Right kidney (tissue), 1 donor: Measurements from ENCODE around the gene TCF3.
"Not testable (repeated sequence)": the region's sequence is repeated elsewhere in the genome, so short reads cannot be mapped to it uniquely, and the experiment has no call there.

ENCODE experiments used
- DNase-seq: peaks from one replicate; pipeline ENCODE4 v3.0.0-alpha.2; 2016

TCF3 gene

DNA sequence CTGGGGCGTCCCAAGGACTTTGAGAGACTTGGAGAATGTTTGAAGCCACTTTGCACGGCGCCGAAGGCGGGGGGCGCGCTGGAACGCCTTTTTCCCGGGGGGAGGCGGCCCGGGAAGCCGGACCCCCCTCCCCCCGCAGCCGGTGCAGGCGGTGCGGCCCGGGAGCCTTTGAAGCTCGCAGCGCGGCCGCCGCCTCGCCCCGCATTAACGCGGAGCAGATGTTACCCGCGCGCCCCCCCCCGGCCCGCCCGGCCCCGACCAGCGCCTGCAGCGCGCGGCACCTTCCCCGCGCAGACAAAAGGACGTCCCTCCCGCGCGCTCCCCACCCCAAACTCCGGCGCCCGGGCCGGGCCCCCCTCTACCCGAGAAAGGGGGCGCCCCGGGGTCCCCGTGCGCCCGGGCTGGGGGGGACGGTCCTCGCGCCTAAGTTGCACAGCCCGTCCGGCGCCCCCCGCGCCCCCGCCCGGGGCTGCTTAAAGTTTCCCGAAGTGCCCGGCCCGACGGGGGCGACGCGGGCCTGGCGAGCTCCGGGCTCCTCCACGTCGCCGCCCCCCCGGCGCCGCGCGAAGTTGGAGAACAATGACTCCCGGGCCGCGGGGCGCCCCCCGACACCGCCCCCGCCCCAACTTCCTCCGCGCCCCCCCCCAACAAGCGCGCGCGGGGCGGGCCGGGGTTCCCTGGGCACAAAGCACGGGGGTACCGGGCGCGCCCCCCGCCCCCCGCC lies 685 bp downstream of the TCF3 start:
- DNase-seq: peak; percentile 81

DNA sequence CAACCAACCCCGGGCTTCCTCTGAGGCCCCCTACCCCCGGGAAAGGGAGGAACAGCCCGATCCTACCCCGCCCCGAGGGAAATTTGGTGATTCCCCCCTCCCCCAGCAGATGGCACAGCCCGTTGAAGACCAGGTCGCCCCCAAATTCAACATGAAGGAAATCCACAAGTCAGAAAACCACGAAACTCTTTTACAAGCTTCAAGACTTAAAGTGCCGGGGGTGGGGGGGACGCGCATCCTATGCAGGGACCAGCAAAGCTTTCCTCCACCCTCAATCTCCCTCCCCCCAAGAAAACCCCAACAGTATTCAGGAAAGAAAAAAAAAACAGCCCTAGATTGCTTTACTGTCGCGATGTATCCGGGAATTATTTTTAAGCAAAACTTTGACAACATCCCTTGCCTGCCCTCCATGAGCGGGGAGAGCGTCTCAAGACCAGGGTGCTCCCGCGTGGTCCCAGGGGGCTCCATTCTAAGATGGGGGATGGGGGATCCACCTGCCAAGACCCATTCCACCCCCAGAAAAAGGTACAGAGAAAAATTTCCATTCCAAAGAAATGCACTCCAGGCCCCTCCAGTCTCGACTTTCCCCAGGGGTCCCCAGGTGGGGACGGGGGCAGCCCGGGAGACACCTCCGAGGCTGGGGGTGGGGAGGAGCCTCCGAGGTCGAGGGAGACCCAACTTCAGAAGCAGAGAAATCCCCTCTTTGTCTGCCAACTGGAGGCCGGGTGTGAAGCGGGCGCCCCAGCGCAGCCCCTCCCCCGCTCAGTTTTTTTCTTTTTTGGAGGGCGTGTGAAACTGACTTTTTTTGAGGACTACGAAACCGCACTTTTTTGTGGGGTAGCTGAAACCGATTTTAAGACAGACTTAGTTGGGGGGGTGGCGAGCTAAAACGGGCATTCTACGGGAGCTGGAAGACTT lies 1.5 kb downstream of the TCF3 start:
- DNase-seq: no peak

DNA sequence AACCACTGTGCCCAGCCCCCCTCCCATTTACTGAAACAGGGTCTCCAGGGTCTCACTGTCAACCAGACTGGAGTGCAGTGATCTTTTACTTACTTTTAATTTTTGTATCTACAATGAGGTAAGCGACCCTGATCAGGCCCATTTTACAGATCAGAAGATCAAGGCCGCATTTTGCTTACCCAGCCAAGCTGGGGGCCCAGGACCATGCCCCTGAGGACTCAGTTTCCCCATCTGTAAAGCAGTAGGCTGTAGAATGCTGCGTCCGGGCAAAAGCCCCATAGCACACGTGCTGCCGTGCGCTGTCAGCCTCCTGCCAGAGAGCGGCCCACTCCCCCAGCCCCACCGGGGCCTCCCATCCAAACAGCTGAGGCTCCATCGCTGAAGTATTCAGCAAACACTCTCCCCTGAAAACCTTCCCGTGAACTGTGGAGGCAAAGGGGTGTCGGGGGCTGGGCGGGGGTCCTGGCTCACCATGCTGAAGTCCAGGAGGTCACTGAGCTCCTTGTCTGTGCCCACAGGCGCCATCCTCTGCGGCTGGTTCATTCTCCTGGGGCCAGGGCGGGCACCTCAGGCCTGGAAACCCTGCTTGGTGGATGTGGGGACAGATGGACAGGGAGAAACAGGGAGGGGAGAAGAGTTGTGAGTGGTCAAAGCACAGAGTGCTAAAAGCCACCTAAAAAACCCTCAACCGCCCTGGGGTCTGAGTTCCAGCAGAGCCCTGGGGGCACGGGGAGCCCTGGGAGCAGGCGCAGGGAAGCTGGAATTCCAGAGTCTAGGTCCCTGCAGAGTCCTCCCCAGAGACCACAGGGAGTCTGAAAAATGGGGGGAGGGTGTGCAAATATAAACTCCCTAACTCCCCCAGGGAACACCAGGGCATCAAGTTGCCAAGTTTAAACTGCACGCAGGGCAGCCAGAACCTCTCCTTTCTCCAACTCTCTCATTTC lies 2.4 kb downstream of the TCF3 start:
- no peak for DNase-seq

DNA sequence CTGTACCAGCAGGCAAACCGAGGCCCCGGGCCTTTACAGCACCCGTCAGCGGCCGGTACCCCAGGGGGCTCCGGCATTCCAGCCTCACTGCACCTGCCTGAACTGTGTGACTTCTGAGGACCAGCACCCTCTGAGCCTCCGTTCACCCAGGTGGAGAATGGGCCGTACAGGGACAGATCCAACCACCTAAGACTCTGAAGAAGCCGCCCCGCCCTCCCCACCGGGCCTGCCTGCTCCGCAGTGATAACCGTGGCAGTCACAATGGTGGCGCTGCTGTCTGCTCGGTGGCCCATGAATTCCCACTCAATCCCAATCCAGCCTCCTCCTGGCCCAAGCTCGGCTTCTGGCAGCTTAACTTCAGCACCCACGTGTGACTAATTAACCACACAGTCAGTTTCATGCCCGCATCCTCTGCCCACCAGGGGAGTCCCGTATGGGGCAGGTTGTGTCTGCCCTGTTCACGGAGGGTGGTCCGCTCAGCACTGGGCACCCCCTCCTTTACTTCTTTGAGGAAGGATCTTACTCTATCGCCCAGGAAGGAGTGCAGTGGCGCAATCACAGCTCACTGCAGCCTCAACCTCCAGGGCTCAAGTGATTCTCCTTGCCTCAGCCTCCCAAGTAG lies 3.4 kb downstream of the TCF3 start:
- no peak for DNase-seq

DNA sequence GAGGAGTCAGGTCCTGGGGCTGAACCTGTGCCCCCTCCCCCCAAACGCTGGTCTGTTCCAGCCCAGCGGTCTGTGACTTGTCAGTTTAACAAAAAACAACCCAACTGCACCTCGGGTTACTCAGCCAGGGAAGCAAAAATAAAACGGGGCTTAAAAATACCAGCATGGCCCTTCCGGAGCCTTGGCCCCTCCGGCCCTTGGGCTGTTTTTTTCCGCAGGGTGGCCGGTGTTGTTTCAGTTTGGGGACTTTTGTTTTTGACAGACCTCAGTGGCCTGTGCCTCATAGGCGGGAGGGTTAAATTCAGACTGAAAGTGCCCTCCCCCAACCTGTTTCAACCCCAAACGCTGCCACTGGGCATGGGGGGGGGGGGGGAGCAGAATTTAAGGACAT lies 4.0 kb downstream of the TCF3 start:
- DNase-seq: no peak

DNA sequence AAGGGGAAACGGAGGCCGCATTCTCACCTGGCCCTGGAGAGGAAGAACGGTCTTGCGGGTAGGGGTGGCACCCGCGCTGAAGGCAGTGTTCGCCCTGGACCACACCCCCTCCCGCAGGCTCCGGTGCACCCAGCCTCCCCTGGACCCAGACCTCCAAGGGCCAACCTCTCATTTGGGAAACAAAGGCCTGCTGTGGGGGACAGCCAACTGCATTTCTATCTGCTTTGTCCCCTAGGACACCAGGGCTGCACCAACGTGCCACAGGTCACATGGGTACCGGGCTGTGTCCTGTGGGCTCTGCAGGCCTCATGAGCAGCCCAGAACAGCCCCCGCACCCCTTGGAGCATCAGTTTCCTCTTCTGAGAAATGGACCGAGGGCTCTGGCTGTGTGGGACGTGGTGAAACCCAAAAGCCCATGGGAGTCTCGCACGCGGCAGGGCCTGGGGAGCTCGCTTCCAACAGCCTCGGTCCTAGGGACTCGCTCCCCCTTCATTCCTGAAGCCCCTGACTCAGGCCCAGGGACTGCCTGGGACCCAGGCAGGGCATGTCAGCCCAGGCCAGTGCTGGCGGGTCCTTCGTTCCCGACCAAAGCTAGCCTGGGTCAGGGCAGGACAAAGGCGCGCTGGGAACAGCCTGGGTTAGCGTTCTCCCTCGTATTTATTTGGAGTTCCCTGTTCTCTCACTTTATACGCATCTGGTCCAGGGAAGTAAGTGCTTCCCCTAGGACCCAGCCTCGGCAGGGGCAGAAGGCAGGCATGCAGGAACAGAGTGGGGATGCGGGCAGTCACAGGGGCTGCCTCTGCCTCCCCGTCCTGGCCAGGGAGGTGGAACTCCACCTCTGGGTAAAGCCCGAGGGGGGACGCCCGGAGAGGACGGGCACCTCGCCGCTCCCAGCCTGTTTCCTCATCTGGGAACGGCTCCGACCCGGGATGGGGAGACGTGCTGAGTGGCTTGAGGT lies 4.6 kb downstream of the TCF3 start:
- DNase-seq: no peak

DNA sequence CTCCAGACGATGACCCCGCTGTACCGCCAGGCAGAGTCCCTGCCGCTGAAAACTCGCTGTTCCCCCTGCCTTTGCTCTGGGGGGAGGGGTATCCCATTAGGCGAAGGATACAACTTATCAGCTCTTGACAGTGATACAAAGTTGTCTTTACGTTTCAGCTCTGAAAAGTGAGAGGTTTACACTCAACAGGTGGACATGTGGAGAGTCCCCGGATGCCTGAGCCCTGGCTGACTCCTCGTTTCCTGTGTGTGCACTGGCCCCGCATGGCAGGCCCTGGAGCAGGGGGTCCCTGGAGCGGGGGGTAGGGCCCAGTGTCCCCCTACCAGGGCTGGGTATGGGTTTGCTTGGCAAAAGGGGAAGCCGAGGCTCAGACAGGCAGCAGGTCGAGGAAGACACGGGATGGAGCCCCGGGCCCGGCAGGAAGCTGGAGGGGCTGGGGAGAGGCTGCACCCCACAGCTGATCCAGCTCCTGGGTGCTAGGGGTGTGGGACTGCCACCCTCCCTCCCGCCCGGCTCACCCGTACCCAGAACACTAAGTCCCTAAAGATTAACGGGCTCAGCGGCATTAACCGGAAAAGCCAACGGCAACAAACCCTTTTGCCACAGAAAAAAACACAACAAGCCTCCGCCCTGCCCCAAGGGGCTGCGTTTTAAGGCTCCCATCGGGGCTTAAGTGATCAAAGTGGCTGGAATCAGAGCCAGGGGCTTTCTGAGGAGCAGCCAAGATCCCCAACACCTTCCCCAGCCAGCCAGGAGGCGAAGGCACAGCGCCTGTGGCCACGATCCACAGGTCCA lies 5.6 kb downstream of the TCF3 start:
- DNase-seq: no peak

DNA sequence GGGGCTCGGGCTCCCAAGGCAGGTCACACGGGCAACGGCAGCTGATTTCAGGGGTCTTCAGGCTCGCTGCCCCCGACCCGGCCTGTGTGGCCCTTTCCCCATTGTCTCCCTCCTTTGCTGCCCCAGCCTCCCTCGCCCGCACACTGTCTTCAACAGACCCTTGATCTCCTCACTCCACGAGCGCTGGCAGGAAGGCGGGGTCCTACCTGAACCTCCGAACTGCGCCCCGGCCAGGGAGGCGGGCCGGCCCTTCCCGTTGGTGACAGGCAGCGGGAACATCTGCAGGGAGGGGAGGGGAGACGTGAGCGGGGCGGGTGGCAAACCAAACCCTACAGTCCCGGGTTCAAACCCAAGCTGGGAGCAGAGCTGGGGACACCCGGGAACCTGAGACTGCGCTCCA lies 6.3 kb downstream of the TCF3 start:
- DNase-seq: no peak

DNA sequence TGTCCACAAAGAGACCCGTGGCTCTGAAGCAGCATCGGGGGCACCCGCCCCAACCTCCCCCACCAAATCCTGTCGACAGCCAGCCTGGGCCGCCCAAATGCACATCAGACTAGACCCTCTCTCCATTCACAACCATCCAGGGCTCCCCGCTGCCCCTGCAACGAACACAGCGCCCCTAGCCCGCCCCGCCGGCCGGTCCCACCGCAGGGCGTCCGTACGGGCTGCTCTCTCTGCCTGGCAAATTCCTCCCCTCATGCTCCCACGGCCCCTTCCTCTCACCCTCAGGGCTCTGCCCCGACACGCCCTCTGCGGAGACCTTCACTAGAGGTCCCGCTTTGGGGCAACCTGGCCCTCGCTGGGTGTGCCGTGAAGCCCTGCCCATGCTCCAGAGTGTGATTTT lies 7.1 kb downstream of the TCF3 start:
- DNase-seq: no peak

DNA sequence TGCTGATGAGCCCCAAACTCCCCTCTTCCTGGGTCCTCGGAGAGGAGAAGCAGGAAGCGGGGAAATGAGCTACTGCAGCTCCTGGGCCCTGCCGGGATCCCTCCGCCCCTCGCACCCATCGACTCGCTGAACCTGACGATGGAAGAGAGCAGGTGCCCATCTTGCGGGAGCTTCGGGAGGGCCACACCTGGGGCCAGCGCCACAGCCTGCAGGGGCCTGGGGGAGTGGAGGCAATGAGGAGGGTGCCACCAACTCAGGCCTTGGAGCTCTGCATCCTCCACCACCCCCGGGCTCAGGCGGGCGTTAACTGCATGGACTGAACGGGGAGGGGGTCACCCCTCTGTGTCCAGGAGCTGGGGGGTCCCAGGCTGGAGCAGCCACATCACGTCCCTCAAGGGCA lies 8.3 kb downstream of the TCF3 start:
- no peak for DNase-seq

DNA sequence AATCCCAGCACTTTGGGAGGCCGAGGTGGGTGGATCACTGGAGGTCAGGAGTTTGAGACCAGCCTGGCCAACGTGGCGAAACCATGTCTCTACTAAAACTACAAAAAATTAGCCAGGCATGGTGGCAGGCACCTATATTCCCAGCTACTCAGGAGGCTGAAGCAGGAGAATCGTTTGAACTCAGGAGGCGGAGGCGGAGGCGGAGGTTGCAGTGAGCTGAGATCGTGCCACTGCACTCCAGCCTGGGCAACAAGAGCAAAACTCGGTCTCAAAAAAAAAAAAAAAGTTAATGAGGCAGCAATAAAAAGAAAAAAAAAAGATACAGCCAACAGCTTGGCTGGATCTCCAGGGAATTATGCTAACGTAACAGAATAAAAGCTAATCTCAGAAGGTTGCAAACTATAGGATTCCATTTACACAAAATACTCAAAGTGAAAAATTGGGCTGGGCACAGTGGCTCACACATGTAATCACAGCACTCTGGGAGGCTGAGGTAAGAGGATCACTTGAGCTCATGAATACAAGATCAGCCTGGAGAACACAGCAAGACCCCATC lies 11.4 kb downstream of the TCF3 start:
- DNase-seq: not testable (repeated sequence)

DNA sequence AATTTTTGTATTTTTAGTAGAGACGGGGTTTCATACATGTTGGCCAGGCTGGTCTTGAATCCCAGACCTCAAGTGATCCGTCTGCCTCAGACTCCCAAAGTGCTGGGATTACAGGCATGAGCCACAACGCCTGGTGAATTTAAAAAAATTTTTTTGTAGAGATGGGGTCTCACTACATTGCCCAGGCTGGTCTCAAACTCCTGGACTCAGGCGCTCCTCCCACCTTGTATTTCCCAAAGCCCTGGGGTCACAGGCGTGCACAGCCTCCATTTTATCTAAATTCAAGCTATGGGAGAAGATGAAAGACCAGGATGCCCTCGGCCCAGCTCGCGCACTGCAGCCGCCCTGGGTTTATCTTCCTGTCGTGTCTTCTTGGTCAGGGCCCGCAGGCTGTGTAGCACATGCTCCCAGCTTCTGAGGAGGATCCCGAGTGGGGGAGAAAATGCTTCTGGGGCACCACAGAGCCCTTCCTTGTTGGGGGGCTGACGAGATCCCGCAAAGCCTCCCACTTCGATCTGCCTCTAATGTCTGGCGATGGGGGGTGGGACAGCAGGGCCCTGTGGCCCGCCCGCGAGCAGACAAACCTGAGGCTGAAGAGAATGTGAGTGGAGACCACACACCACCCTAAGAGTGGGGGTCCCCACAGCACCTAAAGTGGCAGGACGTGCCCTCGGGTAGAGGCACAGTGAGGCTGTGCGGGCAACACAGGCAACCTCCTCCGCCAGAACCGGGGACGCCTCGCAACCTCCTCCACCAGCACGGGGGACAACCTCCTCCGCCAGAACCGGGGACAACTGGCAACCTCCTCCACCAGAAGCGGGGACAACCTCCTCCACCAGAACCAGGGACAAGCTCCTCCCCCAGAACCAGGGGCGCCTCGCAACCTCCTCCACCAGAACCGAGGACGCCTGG lies 15.8 kb downstream of the TCF3 start:
- no peak for DNase-seq

DNA sequence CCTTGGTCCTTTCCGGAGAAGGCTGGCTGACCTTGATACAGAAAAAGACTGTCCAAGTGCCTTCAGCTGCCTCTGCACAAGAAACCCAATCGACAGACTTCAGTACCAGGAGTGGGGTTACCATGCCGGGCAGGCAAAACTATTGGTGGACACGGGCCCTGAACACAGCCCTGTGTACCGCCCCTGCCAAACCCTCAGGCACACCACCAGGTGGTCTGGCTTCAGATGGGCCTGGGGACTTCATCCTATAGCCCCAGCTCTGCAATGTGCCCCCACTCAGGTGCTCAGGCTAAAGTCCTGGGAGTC lies 17.5 kb downstream of the TCF3 start:
- DNase-seq: no peak

DNA sequence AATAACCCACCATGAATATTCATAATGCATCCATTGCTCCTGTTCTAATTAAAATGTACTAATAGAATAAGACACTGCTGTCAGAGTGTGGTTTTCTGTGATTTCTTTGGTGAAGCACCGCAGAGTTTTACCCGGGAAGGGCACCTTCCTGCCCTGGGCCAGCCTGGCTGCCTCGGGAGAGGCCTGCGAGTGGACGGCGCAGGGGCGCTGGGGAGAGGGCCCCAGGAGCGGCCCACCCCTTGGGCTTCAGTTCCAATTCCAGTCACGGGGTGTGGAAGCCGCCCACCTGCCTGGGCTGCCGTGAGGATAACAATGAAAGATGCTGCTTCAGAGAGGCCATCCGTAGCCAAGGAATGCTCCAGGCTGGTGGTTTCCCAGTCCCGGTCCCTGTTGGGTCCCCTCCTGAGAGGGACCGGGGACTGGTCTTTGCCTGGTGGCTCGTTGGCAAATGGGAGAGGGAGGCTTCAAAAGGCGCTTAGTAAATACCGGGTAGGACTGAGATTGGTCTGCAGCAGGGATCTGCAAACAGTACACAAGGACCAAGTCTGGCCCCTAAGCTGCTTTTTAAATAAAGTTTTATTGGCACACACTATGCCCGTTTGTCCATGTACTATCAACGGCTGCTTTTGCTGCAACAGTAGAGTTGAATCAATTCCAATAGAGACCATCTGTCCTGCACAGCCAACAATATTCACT lies 18.0 kb downstream of the TCF3 start:
- DNase-seq: no peak

DNA sequence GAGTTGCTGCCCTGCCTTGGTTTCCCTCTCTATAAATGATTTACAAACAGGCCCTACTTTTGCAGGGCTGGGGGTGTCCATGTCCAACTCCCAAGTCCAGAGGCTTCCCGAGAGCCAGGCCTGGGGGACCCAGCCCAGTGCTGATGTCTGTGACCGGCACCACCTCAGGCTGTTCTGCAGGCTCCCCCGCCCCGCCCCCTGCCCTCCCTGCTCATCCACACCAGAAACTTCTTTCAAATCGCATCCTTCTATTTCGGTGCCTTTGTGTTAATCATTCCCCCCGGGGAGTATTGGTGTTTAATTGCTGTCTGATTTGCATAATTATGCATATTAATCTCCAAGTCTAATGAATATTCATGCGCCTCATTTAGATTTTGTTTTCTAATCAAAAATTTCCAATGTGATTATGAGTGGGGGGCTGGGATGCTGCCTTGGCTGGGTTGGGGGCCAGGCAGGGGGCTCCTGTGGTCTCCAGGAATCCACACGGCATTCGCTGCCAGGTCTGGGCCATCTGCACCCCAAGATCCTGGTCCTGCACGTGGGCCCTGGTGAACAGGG lies 19.1 kb downstream of the TCF3 start:
- no peak for DNase-seq

DNA sequence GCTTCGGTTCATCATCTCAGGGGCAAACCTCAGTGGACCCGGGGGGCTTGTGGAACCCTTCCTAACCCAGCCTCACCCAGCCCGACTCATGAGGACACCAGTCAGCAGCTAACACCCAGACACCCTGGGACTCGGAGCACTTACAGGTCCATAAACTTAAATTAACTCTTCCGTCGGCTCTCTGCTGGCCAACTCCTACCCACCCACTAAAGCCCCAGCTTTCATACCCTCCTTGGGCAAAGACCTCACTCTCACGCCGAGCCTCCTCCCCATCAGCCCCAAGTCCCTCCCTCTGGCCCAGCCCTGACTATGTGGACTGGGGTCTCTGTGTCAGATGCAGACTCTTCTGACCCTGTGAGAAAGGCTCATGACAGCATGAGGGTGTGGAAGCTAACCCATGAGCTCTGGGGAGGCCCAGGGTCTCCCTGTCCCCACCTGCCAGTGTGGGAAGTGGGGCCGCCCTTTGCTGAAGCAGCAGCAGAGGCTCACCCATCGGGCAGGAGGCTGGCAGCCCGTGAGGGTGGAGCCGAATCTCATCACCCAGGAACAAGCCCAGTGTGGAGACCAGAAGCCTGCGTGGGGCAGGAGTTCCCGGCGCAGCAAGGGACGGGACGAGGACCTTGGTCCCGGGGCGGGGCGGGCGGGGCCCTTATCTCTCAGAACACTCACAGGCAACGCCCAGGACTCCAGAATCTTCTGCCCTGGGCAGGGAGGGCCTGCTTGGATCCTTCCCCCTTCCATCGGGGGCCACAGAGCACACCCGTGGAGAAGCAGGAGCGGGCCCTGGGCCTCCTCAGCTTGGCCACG lies 19.8 kb downstream of the TCF3 start:
- DNase-seq: no peak

DNA sequence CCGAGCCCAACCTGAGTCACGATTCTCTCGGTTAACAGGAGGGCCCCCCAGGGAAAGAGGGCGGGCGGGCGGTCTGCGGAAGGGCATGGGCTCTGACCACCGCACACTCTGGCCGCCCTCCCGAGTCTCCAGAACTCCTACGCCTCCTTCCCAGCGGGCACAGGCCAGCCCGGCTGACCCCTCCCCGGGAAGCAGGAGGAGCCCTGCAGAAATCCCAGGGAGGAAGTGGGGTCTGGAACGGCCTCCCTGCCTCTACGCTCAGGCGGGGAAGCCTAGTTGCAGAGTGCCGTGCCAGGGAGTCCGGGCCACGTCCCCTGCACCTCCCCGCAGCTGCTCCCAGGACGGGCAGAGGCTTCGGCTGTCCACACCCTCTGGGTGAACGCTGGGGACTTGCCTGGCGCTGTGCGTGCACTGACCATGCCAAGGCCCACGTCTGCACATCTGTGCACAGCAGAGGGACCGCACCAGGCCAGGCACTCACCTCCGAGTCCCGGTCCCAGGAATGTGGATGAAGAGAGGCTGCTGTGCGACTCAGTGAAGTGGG lies 20.8 kb downstream of the TCF3 start:
- DNase-seq: no peak
